HL-60 (cell line): Measurements from ENCODE around the gene STK17B.
"Not testable (repeated sequence)": the region's sequence is repeated elsewhere in the genome, so short reads cannot be mapped to it uniquely, and the experiment has no call there.

ENCODE experiments used
- DNase-seq, 2 experiments: peaks; one replicate each; pipeline ENCODE4 v3.0.0-alpha.2; 2010 to 2020; ENCODE audit warnings: low read depth in 1 of 2, low spot score in 1 of 2
- H3K27ac ChIP-seq: fragments of 250-450 bp; sonication (Bioruptor Pico); replicated peaks from 2 replicates; pipeline ENCODE4 v1.5.1; 2020; ENCODE audit warnings: mild to moderate bottlenecking, moderate library complexity
- H3K27me3 ChIP-seq: fragments of 250-450 bp; sonication (Bioruptor Pico); 2 replicates; pipeline ENCODE4 v1.5.1; 2021; ENCODE audit warnings: mild to moderate bottlenecking, moderate library complexity; ENCODE audit not compliant: insufficient read depth, poor library complexity, severe bottlenecking
- H3K4me3 ChIP-seq: replicated peaks from 2 replicates; pipeline ENCODE4 v1.5.1; 2011; ENCODE audit warnings: mild to moderate bottlenecking, control low read depth, low read length; ENCODE audit not compliant: insufficient read depth
- GABPA ChIP-seq: IDR thresholded peaks from 2 replicates; pipeline ENCODE4 v1.6.1; 2012; ENCODE audit warnings: low read depth
- POLR2AphosphoS5 ChIP-seq: IDR thresholded peaks from 2 replicates; pipeline ENCODE4 v1.6.1; 2012; ENCODE audit warnings: low read depth
- SPI1 ChIP-seq: IDR thresholded peaks from 2 replicates; pipeline ENCODE4 v1.6.1; 2012; ENCODE audit warnings: low read depth, mild to moderate bottlenecking, borderline replicate concordance
- TF ChIP-seq, protein P1 (sequence below): IDR thresholded peaks from 2 replicates; pipeline ENCODE4 v1.6.1; 2012; ENCODE audit warnings: low read depth; ENCODE audit not compliant: insufficient replicate concordance
- TF ChIP-seq, protein P2 (sequence below): IDR thresholded peaks from one replicate; pipeline ENCODE4 v1.5.1; 2011; ENCODE audit warnings: low read length, control low read depth, inconsistent platforms; ENCODE audit not compliant: insufficient read depth

STK17B gene

DNA sequence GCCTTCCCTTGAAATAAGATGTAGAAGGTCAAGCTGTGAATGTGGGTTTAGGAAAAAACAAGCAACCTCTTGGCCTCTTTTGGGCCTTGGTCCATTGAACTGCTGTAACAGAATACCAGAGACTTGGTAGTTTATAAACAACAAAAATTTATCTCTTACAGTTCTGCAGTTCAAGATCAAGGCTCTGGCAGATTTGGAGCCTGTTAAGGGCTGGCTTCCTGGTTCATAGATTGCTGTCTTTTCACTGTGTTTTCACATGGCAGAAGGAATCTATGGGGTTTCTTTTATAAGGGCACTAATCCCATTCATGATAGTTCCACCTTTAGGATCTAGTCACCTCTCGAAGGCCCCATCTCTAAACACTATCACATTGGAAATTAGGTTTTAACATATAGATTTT, 20.2 kb upstream of the STK17B start:
- TF ChIP-seq SPI1 (no peak), POLR2AphosphoS5 (no peak), GABPA (no peak)
- TF ChIP-seq, protein P1, sequence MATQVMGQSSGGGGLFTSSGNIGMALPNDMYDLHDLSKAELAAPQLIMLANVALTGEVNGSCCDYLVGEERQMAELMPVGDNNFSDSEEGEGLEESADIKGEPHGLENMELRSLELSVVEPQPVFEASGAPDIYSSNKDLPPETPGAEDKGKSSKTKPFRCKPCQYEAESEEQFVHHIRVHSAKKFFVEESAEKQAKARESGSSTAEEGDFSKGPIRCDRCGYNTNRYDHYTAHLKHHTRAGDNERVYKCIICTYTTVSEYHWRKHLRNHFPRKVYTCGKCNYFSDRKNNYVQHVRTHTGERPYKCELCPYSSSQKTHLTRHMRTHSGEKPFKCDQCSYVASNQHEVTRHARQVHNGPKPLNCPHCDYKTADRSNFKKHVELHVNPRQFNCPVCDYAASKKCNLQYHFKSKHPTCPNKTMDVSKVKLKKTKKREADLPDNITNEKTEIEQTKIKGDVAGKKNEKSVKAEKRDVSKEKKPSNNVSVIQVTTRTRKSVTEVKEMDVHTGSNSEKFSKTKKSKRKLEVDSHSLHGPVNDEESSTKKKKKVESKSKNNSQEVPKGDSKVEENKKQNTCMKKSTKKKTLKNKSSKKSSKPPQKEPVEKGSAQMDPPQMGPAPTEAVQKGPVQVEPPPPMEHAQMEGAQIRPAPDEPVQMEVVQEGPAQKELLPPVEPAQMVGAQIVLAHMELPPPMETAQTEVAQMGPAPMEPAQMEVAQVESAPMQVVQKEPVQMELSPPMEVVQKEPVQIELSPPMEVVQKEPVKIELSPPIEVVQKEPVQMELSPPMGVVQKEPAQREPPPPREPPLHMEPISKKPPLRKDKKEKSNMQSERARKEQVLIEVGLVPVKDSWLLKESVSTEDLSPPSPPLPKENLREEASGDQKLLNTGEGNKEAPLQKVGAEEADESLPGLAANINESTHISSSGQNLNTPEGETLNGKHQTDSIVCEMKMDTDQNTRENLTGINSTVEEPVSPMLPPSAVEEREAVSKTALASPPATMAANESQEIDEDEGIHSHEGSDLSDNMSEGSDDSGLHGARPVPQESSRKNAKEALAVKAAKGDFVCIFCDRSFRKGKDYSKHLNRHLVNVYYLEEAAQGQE, result no peak
- TF ChIP-seq, protein P2, sequence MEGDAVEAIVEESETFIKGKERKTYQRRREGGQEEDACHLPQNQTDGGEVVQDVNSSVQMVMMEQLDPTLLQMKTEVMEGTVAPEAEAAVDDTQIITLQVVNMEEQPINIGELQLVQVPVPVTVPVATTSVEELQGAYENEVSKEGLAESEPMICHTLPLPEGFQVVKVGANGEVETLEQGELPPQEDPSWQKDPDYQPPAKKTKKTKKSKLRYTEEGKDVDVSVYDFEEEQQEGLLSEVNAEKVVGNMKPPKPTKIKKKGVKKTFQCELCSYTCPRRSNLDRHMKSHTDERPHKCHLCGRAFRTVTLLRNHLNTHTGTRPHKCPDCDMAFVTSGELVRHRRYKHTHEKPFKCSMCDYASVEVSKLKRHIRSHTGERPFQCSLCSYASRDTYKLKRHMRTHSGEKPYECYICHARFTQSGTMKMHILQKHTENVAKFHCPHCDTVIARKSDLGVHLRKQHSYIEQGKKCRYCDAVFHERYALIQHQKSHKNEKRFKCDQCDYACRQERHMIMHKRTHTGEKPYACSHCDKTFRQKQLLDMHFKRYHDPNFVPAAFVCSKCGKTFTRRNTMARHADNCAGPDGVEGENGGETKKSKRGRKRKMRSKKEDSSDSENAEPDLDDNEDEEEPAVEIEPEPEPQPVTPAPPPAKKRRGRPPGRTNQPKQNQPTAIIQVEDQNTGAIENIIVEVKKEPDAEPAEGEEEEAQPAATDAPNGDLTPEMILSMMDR, result no peak
- H3K27ac ChIP-seq, result no peak overlapping the region

DNA sequence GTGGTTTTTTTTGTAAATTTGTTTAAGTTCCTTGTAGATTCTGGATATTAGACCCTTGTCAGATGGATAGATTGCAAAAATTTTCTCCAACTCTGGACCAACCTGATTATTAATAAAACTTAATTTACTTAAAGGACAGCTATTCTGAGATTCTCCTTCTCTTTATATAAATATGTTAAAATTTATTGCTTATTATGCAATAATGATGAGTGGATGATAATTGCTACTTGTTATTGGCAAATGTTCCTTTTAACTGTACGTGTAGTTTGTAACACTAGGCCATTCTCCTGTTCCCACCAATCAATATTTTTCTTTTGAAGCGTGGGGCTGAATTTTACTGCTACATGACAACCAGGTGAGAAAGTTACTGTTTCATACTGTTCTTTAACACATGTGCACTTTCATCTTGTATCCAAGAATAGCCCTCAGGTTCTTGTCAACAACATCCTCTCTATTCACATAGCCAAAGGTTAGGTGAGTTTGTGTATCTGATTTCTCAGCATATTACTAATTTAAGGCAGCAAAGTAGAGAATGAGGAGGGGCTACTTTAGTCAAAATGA, 16.6 kb upstream of the STK17B start:
- DNase-seq, result no peak
- H3K27me3 ChIP-seq, result no peaks in the 10 kb centered on the region
- H3K4me3 ChIP-seq, result no peak overlapping the region
- no peak for TF ChIP-seq SPI1
- TF ChIP-seq, protein P2, result no peak
- TF ChIP-seq, protein P1, result no peak
- TF ChIP-seq POLR2AphosphoS5, result no peak
- no peak for TF ChIP-seq GABPA
- no peak overlapping the region for H3K27ac ChIP-seq

More for the DNA sequence above, 20.2 kb upstream of the STK17B start:
- Histone ChIP-seq H3K4me3 (no peak overlapping the region), H3K27me3 (no peaks in the 10 kb centered on the region)
- no peak for DNase-seq

DNA sequence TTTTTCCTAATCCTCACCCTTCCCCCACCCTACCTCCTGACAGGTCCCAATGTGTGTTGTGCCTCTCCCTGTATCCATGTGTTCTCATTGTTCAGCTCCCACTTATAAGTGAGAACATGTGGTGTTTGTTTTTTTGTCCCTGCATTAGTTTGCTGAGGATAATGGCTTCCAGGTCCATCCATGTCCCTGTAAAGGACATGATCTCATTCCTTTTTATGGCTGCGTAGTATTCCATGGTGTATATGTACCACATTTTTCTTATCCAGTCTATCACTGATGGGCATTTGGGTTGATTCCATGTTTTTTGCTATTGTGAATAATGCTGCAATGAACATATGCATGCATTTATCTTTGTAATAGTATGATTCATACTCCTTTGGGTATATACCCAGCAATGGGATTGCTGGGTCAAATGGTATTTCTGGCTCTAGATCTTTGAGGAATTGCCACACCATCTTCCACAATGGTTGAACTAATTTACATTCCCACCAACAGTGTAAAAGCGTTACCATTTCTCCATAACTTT, 15.9 kb upstream of the STK17B start:
- DNase-seq, H3K4me3 ChIP-seq, H3K27ac ChIP-seq, H3K27me3 ChIP-seq: not testable (repeated sequence)

DNA sequence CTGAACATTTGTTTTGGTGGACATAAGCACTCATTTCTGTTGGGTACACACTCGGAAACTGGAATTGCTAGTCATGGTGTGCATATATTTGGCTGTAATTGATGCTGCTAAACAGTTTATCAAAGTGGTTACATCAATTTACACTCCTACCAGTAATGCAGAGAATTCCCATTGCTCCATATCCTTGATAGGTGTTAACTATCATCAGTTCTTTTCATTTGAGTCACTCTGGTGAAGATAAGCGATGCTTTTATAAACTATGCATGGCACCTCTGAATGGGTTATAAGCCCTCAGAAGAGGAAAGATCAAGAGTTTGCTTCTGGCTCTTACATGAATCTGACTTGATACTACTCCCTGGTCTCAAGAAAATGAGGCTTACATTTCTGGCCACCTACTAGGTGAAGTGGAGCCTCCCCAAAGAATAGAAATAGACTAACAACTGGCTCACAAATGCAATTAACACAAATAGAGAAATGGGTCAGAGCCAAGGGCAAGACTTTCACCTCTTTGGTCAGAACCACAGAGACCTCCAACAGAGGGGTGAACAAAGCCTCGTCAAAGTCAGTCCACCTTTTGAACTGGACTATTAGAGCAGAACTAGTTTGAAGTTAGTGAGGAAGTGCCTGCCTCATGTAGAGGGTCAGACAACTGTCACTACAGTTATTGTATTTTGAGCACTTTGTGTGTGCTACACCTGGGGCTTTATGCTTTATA, 15.0 kb upstream of the STK17B start:
- no peak for DNase-seq
- H3K27ac ChIP-seq, result no peak overlapping the region

More for the DNA sequence above, 15.0 kb upstream of the STK17B start:
- TF ChIP-seq, protein P2, result no peak
- TF ChIP-seq GABPA (no peak), POLR2AphosphoS5 (no peak), SPI1 (no peak)
- TF ChIP-seq, protein P1, result no peak
- H3K4me3 ChIP-seq, result no peak overlapping the region
- H3K27me3 ChIP-seq, result no peaks in the 10 kb centered on the region
